CD4-positive, alpha-beta T cell treated with Interleukin-1 beta for 1 hour (primary cell): ENCODE results near the gene UBE2E2.
"Not testable (repeated sequence)": the region's sequence is repeated elsewhere in the genome, so short reads cannot be mapped to it uniquely, and the experiment has no call there.

Source experiments
- DNase-seq, 2 donors: peaks; one replicate each; pipeline ENCODE4 v3.0.0-alpha.2; 2020 to 2022

Gene UBE2E2

GRCh38 chr3:23594894-23595670 is 392.0 kb downstream of the UBE2E2 start:
- DNase-seq = no peak

GRCh38 chr3:23595851-23596250 is 392.7 kb downstream of the UBE2E2 start:
- DNase-seq = no peak

GRCh38 chr3:23600167-23600871 is 397.2 kb downstream of the UBE2E2 start:
- no peak for DNase-seq

DNA sequence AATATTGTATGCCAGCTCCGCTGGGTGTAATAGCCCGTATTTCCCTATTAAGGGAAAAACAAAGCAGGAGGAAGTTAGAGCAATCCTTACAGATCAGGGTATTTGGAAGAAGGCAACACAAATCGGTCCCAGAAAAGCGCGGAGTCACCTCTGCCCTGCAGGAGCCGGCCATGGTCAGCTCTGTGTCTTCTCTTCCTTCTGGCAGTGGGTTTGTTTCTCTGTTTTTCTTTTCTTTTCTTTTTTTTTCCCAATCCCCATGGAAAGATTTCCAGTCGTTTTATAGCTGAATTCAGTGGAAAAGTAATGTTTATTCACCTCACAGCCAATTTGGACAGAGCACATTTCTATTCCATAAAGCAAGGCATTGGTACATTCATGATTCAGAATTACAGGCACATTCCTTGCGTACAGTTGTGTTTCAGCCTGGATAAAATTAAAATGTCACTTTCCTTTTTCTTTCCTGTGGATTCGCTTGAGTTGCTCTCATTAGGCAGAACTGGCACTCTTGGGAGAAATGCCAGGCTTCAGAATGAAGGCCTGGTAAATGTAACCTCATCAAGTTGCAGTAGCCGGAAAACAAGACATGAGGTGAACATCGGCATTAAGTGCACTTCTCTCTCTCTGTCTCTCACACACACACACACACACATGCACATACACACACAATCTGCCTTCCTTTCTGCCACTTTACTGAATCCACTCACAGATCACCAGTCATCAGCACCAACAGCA is 398.1 kb downstream of the UBE2E2 start:
- no peak for DNase-seq

DNA sequence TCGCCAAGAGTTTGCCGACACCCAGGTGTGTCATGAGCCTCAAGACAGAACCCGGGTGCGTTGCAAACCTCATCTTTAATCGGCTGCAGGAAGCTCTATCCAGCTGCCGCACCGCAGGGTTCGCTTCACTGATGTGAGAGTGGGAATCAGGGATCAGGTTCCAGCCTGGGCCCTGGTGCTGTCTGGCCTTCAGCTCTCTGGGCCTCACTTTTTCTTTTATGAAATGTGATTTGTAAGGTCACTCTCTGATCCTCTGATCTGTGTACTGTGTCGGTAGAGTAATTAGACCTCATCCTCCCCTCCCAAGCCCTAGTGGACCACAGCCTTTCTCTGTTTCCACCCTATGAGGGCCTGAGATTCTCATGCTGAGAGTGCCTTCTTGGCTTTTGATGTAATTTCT is 399.8 kb downstream of the UBE2E2 start:
- DNase-seq = no peak

- DNase-seq = no peak
Observed at GRCh38 chr3:23607184-23607847, 404.2 kb downstream of the UBE2E2 start.

- DNase-seq = no peak
Observed at GRCh38 chr3:23608650-23609049, 405.5 kb downstream of the UBE2E2 start.

- no peak for DNase-seq
Observed at GRCh38 chr3:23611737-23612295, 408.7 kb downstream of the UBE2E2 start.

- no peak for DNase-seq
Observed at GRCh38 chr3:23612296-23612891, 409.3 kb downstream of the UBE2E2 start.

- no peak for DNase-seq
Observed at GRCh38 chr3:23615068-23615467, 411.9 kb downstream of the UBE2E2 start.

- not testable (repeated sequence) for DNase-seq
Observed at GRCh38 chr3:23618475-23618874, 415.3 kb downstream of the UBE2E2 start.

- DNase-seq = no peak
Observed at GRCh38 chr3:23619705-23620637, 416.8 kb downstream of the UBE2E2 start.

GRCh38 chr3:23620638-23621015 is 417.5 kb downstream of the UBE2E2 start:
- DNase-seq = no peak

GRCh38 chr3:23623844-23624243 is 420.7 kb downstream of the UBE2E2 start:
- no peak for DNase-seq

GRCh38 chr3:23624305-23624704 is 421.2 kb downstream of the UBE2E2 start:
- DNase-seq = no peak

DNA sequence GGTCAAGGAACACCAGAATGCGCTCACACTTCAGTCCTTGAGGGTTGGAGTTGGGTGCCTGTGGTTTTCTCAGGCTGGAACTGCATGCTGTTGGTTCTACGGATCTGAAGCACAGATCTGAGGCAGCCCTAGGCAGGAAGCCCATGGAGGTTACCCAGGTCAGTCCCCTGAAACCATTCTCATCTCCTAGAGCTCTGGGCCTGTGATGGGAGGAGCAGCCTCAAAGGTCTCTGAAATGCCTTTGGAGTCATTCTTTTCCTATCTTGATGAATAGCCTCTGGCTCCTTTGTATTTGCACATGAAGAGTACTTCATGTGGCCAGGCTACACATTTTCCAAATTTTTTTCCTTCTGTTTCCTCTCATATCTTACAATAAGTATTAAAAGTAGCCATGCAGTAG is 423.3 kb downstream of the UBE2E2 start:
- no peak for DNase-seq

DNA sequence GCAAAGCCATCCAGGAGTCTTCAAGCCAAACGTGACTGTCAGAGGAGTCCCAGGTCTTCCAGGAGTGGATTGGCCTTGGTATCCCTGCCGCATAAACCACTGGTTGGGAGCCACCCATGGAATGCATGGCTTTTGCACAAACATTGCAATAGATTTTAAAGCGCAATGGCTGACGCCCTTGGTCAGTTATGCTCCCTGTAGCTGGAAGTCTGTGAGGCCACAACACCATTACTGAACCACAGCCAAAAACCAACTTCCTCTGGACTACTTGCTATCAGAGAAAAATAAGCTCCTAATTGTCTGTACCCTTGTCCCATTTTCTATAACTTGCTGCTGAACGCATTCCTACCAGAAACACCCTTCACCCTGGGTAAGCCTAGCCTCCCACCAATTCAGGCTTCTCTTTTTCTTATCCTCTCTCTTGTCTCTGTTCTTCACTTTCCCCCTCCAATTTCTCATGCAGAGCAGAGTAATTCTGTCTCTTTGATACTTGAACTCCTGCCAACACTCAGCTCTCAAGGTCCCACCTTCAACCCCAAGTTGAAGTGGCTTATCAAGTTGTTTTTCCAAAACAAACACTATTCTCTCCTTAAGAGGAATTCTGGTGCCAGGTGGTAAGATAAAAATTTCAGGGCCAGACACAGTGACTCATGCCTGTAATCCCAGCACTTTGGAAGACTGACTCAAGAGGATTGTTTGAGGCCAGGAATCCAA is 426.2 kb downstream of the UBE2E2 start:
- DNase-seq = no peak

DNA sequence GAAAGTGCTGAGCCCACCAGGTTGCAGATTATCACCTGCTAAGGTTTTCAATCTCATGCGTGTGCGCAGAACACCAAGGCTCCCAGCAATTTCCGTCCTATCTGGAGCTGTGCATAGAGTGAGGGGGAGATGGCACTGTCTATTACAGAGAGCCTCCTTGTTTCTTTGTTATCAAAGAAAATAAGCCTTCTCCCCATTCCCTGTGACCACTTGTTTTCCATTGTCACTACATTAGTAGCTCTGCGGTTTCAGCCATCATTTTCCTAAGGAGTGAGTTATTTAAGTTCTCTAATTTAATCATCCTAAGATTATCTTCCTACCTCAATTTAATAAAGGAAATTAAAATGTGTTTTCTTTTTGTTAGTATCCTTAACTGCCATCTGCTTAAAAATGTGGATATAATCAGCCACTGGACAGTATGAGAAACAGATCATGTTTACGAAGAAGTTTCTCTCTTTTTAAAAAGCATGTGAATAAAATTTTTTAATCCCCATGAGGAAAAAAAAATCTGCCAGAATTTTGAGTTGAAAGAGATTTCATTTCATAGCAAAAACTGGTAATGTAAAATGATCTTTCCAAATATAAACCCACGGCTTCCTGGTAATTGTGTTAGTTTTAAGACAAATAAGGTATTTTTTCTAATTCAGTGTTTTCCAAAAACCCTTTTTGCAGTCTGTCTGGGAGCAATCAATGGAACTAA is 430.3 kb downstream of the UBE2E2 start:
- DNase-seq = no peak

DNA sequence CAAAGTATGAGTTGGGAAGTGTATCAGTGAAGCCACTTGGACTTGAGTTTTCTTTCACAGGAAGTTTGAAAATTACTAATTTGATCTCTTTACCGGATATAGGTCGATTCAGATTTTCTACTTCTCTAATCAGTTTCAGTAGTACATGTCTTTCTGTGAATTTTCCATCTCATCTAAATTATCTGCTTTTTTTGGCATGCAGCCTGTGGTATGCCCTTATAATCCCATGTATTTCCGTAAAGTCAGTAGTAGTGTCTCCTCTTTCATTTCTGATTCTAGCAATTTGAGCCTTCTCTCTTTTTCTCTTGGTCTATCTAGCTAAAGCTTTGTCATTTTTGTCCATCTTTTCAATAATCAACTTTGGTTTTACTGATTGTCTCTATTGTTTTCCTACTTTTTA is 434.2 kb downstream of the UBE2E2 start:
- DNase-seq = no peak
